SU-DHL-6 (cell line): ENCODE measurements around the gene WDFY1.

Experiments used
- EZH2phosphoT487 ChIP-seq: fragments of 200-600 bp; sonication (generic), shearing (Covaris generic); conservative IDR thresholded peaks from 2 replicates; pipeline ENCODE4 v1.6.1; 2018; ENCODE audit warnings: mild to moderate bottlenecking, antibody characterized with exemption, low read length, moderate library complexity, mixed read lengths
- TF ChIP-seq, protein P1 (sequence below): fragments of 200-600 bp; sonication (generic); IDR thresholded peaks from one replicate; pipeline ENCODE4 v1.5.1; 2017; ENCODE audit warnings: antibody characterized with exemption, mild to moderate bottlenecking, low read length, moderate library complexity; ENCODE audit not compliant: insufficient read depth, poor library complexity, severe bottlenecking

GRCh38 chr2:223944166-223944702 lies 901 bp downstream of the WDFY1 start:
- TF ChIP-seq EZH2phosphoT487, result no peak
- TF ChIP-seq, protein P1, sequence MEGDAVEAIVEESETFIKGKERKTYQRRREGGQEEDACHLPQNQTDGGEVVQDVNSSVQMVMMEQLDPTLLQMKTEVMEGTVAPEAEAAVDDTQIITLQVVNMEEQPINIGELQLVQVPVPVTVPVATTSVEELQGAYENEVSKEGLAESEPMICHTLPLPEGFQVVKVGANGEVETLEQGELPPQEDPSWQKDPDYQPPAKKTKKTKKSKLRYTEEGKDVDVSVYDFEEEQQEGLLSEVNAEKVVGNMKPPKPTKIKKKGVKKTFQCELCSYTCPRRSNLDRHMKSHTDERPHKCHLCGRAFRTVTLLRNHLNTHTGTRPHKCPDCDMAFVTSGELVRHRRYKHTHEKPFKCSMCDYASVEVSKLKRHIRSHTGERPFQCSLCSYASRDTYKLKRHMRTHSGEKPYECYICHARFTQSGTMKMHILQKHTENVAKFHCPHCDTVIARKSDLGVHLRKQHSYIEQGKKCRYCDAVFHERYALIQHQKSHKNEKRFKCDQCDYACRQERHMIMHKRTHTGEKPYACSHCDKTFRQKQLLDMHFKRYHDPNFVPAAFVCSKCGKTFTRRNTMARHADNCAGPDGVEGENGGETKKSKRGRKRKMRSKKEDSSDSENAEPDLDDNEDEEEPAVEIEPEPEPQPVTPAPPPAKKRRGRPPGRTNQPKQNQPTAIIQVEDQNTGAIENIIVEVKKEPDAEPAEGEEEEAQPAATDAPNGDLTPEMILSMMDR, result no peak
